Mucosa of descending colon (tissue), 3 donors: ENCODE data around the gene TTBK2. TPM values are rescaled to one million over a fixed set of nuclear protein-coding genes. Genes with fewer than 3 reads are reported as not detected.

Experiments
- ATAC-seq: fragments of 200-7000 bp; cut with Tn5 transposase; one replicate; pipeline ENCODE4 v1.9.1; 2020; ENCODE audit warnings: mild to moderate bottlenecking, moderate library complexity
- DNase-seq, 3 donors: peaks; one replicate each; pipeline ENCODE4 v3.0.0-alpha.2; 2020
- H3K36me3 ChIP-seq: fragments of 200-600 bp; one replicate; pipeline ENCODE4 v1.8.0; 2021; ENCODE audit warnings: low read depth, mild to moderate bottlenecking
- H3K4me1 ChIP-seq: fragments of 200-600 bp; one replicate; pipeline ENCODE4 v1.8.0; 2021; ENCODE audit warnings: low read depth, mild to moderate bottlenecking
- H3K4me3 ChIP-seq: fragments of 200-600 bp; one replicate; pipeline ENCODE4 v1.8.0; 2021; ENCODE audit warnings: mild to moderate bottlenecking
- H3K9me3 ChIP-seq: fragments of 200-600 bp; one replicate; pipeline ENCODE4 v1.8.0; 2021; ENCODE audit warnings: mild to moderate bottlenecking
- intact Hi-C, 2 donors: fragments of 100-400 bp; cut with DNase I in 1 of 2; cut with micrococcal nuclease in 1 of 2; formaldehyde crosslinking; loops; one replicate each; pipeline versions ENCODE4 v1.11.0 to v1.11.1; 2022; cut with DNase I, micrococcal nuclease
- total RNA-seq, 3 donors: library from RNA; stranded (reverse); fragmentation: NEBNext Ultra II Directional in 2 of 3; extraction: Animal tissue kit (Norgen Biotek cat#: 25700) in 2 of 3; gene quantifications; one replicate each; pipeline versions ENCODE4 v1.2.1 to v1.2.4, GENCODE V29; 2021 to 2023
- TF ChIP-seq, protein P1 (sequence below): fragments of 200-600 bp; IDR thresholded peaks from one replicate; pipeline ENCODE4 v1.8.0; 2022; ENCODE audit warnings: antibody characterized with exemption, mild to moderate bottlenecking
- donor health status: DM: no; HTN: no; CAD: no; lungs with moderate emphysema.
- donor health status: DM: no; HTN: no; CAD: no.
- donor health status: DM: no; HTN: yes; CAD: no.

Gene TTBK2
- total RNA-seq, 3 donors from 2014 or later: 9.7 to 27.6 (median 11.4) TPM

DNA sequence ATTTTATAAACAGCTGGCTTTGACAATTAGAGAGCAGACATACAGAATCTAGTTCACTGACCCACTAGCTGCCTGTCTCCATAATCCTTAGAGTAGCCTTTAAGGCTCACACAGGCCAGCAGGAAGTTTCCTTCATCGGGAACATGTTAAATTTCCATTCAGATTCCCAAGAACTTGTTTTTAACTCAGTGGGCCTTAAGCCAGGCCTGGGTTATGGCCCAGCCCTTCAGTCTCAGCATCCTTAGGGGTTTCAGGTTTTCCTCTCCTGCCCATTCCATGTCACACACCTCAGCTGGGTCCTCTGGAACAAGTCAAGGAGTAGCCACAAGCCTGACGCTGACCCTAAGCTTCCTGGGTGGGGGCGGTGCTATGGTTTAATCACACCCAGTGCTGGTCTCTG is 198.7 kb downstream of the TTBK2 start:
- ATAC-seq (no peak), DNase-seq (no peak)
- H3K4me3 ChIP-seq: no peak overlapping the region
- H3K4me1 ChIP-seq: no peaks in the 10 kb centered on the region
- peaks cover 3% of the 10 kb centered on the region for H3K36me3 ChIP-seq
- TF ChIP-seq, protein P1, sequence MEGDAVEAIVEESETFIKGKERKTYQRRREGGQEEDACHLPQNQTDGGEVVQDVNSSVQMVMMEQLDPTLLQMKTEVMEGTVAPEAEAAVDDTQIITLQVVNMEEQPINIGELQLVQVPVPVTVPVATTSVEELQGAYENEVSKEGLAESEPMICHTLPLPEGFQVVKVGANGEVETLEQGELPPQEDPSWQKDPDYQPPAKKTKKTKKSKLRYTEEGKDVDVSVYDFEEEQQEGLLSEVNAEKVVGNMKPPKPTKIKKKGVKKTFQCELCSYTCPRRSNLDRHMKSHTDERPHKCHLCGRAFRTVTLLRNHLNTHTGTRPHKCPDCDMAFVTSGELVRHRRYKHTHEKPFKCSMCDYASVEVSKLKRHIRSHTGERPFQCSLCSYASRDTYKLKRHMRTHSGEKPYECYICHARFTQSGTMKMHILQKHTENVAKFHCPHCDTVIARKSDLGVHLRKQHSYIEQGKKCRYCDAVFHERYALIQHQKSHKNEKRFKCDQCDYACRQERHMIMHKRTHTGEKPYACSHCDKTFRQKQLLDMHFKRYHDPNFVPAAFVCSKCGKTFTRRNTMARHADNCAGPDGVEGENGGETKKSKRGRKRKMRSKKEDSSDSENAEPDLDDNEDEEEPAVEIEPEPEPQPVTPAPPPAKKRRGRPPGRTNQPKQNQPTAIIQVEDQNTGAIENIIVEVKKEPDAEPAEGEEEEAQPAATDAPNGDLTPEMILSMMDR: no peak
- intact Hi-C loops: no loop called here
- H3K9me3 ChIP-seq: no peaks in the 10 kb centered on the region

DNA sequence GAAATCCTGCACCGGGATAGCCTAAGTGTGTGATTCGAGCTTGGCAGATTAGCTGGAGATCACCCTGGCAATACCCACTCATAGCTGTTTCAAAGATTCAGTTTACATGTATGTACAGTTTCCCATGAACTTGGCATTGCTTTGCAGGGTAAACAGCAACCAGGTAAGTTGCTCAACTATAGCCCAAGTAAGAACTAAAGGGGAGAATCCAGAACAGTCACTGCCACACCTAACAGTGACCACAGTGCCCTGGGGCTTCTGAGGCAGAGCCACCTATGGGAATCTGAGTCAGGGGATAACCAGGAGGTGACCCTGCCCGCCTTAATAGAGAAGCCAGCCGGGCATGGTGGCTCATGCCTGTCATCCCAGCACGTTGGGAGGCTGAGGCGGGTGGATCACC is 199.6 kb downstream of the TTBK2 start:
- no peaks in the 10 kb centered on the region for H3K9me3 ChIP-seq
- TF ChIP-seq, protein P1: no peak
- intact Hi-C loops: no loop called here
- ATAC-seq (no peak), DNase-seq (no peak)
- peaks cover 3% of the 10 kb centered on the region for H3K36me3 ChIP-seq
- no peak overlapping the region for H3K4me3 ChIP-seq
- no peaks in the 10 kb centered on the region for H3K4me1 ChIP-seq

DNA sequence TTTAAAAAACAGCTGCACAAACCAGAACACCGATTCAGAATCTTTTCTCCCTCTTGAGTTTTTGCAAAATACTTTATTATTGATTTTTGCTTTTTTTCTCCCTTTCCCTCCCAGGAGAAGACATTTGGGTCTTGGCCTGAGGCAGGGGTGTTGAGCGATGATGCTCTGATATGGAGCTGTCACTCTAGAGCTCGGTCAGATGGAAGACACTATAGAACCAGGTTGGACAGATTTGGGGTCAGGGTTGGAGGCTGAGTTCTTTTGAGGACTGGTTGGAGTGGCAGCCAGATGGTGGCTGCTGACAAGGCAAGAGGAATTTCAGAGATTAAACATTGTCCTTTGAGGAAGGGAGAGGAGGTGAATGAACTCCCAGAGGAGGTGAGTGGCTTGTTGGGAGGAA is 200.5 kb downstream of the TTBK2 start:
- Histone ChIP-seq H3K36me3 (peaks cover 2% of the 10 kb centered on the region), H3K4me1 (no peaks in the 10 kb centered on the region), H3K4me3 (no peak overlapping the region), H3K9me3 (no peaks in the 10 kb centered on the region)
- DNase-seq (no peak), ATAC-seq (no peak)
- TF ChIP-seq, protein P1: no peak
- intact Hi-C loops: no loop called here

DNA sequence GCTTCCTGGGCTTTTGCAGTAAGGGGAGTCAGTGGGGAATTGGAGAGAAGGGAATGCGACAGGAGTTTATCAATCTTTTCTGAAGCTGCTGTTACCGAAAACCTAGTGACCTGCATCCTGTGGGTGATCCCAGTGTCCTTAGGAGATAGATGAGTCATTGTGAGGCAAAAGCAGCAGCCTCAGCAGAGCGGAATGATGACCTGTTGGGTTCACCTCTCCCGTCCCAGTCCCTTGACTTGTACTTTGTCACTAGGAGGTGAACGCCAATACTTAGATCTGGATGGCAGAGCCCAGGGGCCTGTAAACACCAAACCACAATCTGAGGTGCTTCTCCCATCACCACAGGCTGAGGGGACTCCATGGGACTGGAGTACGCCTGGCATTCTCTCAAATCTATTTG is 201.5 kb downstream of the TTBK2 start:
- H3K4me1 ChIP-seq: no peaks in the 10 kb centered on the region
- no peaks in the 10 kb centered on the region for H3K9me3 ChIP-seq
- intact Hi-C loops: no loop called here
- no peak for DNase-seq
- ATAC-seq: no peak
- H3K4me3 ChIP-seq: no peak overlapping the region
- H3K36me3 ChIP-seq: no peaks in the 10 kb centered on the region
- TF ChIP-seq, protein P1: no peak

DNA sequence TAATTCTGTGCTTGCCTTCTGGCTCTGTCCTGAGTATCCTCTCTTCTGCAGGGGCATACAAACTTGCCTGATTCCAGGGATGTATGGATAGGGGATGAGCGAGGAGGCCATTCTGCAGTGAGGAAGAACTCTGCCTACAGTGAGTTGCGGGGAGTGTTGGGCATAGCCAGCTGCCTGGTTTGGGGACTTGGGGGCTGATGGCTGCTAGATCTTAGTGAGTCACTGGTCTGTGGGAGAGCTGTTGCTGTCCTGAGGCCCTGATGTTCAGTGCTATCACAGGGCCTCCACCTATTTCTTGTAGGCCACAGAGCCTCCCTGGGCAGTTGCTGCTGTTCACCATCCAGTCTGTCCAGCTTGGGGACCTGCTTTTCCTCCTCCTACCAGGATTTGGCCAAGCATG is 204.0 kb downstream of the TTBK2 start:
- no peak for DNase-seq
- intact Hi-C loops: no loop called here

More for the DNA sequence above, 204.0 kb downstream of the TTBK2 start:
- no peaks in the 10 kb centered on the region for H3K36me3 ChIP-seq
- no peak for ATAC-seq
- TF ChIP-seq, protein P1: no peak
- H3K9me3 ChIP-seq: no peaks in the 10 kb centered on the region
- H3K4me1 ChIP-seq: no peaks in the 10 kb centered on the region
- H3K4me3 ChIP-seq: no peak overlapping the region
